H1 (cell line): ENCODE measurements around the gene RASD1. TPM values are rescaled to one million over a fixed set of nuclear protein-coding genes. Genes with fewer than 3 reads are reported as not detected.

Experiments used
- CEBPB ChIP-seq: IDR thresholded peaks from 2 replicates; pipeline ENCODE4 v1.6.1; 2012; ENCODE audit warnings: low read depth, low read length
- CHD1 ChIP-seq: IDR thresholded peaks from 2 replicates; pipeline ENCODE4 v1.6.1; 2012; ENCODE audit warnings: low read depth, low read length, improper control_type of control experiment
- EZH2 ChIP-seq: fragments of 200-600 bp; sonication (generic); IDR thresholded peaks from 2 replicates; pipeline ENCODE4 v1.7.1; 2012; ENCODE audit warnings: low read depth, mild to moderate bottlenecking, moderate library complexity, low read length, inconsistent platforms; ENCODE audit not compliant: severe bottlenecking
- RAD21 ChIP-seq, 2 experiments: IDR thresholded peaks in 1 of 2; conservative IDR thresholded peaks in 1 of 2; 2 replicates each; pipeline ENCODE4 v1.6.1; 2011; ENCODE audit warnings: low read depth in 2 of 2, low read length in 2 of 2, improper control_type of control experiment in 1 of 2, inconsistent platforms in 1 of 2, mild to moderate bottlenecking in 1 of 2, moderate library complexity in 1 of 2
- RBBP5 ChIP-seq: IDR thresholded peaks from 2 replicates; pipeline ENCODE4 v1.7.1; 2012; ENCODE audit warnings: low read depth, mild to moderate bottlenecking, inconsistent platforms, low read length, moderate library complexity, borderline replicate concordance
- RFX5 ChIP-seq: IDR thresholded peaks from 2 replicates; pipeline ENCODE4 v1.6.1; 2011; ENCODE audit warnings: low read depth, low read length, improper control_type of control experiment, borderline replicate concordance
- ZNF274 ChIP-seq: IDR thresholded peaks from 2 replicates; pipeline ENCODE4 v1.7.0; 2012; ENCODE audit warnings: low read length, borderline replicate concordance; ENCODE audit errors: extremely low read depth
- polyA plus RNA-seq, 7 experiments: library from polyadenylated mRNA; depleted of rRNA in 3 of 7; stranded (reverse) in 5 of 7; unstranded in 2 of 7; fragments of >200 nt in 5 of 7; fragments of 200-250 nt in 2 of 7; gene quantifications; 1 replicate in 5 of 7; 2 replicates in 1 of 7; 4 replicates in 1 of 7; pipeline versions ENCODE4 v1.2.1 to v1.2.3, GENCODE V29; 2011 to 2013; ENCODE audit warnings: missing spikeins in 2 of 7, mixed read lengths in 2 of 7
- total RNA-seq: library from RNA; stranded (reverse); fragmentation: NEBNext Ultra II Directional; extraction: Animal tissue kit (Norgen Biotek cat#: 25700); gene quantifications from 2 replicates; pipeline ENCODE4 v1.2.1, GENCODE V29; 2021
- TF ChIP-seq, protein P1 (sequence below): IDR thresholded peaks from 2 replicates; pipeline ENCODE4 v1.6.1; 2011; ENCODE audit warnings: low read length, improper control_type of control experiment

The RASD1 gene
- total and polyA plus RNA-seq, 2 of the 8 experiments (the other 6 are each of a cell fraction or from before 2014, with no cell fraction given): 2.3 to 2.6 TPM

DNA sequence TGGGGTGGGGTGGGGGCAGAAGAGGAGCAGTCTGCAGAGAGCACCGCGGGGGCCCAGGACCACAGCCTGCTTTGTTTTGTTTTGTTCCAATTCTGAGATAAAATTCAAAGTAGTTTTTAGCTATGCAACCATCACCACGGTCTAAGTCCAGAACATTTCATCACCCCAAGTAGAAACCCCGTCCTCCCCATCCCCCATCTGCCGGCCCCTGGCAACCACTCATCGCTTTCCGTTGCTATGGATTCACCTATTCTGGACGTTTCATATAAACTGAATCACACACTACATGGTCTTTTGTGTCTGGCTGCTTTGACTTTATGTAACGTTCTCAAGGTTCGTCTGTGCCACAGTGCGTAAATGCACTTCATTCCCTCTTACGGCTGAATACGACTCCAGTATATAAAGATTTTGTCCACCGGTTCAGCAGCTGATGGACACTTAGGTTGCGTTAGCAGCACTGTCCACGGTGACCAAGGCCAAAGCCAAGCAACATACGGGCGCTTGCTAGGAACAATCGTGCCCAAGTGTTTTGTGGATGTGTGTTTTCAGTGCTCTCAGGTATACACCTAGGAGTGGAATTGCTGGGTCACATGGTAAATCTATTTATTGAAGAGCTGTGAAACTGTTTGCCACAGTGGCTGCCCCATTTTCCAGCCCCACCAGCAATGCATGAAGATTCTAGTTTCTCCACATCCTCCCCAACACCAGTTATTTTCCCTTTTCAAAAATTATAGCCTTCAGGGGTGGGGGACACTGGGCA lies 27.7 kb upstream of the RASD1 start (continued):
- TF ChIP-seq, protein P1, sequence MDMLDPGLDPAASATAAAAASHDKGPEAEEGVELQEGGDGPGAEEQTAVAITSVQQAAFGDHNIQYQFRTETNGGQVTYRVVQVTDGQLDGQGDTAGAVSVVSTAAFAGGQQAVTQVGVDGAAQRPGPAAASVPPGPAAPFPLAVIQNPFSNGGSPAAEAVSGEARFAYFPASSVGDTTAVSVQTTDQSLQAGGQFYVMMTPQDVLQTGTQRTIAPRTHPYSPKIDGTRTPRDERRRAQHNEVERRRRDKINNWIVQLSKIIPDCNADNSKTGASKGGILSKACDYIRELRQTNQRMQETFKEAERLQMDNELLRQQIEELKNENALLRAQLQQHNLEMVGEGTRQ: no peak
- TF ChIP-seq ZNF274 (no peak), RAD21 (IDR thresholded peaks at IDR 0.05 in 1 of 2, conservative IDR thresholded peaks at IDR 0.05 in 1 of 2; ENCODE audit: low read depth in 2 of 2, low read length in 2 of 2) (no peak), CHD1 (no peak), EZH2 (no peak), RFX5 (no peak), CEBPB (no peak), RBBP5 (no peak)
